Measurements from ENCODE around the gene DUOX1. TPM values are rescaled to one million over a fixed set of nuclear protein-coding genes. Genes with fewer than 3 reads are reported as not detected.

The DUOX1 gene
- total RNA-seq, 1 experiment from 2014 or later: not detected

- no peak for DNase-seq (ENCODE audit: low spot score)
- in situ Hi-C loops (cut with HindIII; ENCODE audit: low sequenced_read_pairs): no loop called here
Measured at GRCh38 chr15:45161666-45162065, 31.9 kb downstream of the DUOX1 start.

- in situ Hi-C loops (cut with HindIII; ENCODE audit: low sequenced_read_pairs): no loop called here
- DNase-seq (ENCODE audit: low spot score): peak; percentile 91
Measured at GRCh38 chr15:45162771-45163507, 33.1 kb downstream of the DUOX1 start.

- in situ Hi-C loops (cut with HindIII; ENCODE audit: low sequenced_read_pairs): no loop called here
- DNase-seq (ENCODE audit: low spot score): no peak
Measured at GRCh38 chr15:45163508-45163856, 33.7 kb downstream of the DUOX1 start.

GRCh38 chr15:45164914-45165313, 35.1 kb downstream of the DUOX1 start:
- in situ Hi-C loops (cut with HindIII; ENCODE audit: low sequenced_read_pairs): no loop called here
- no peak for DNase-seq (ENCODE audit: low spot score)

GRCh38 chr15:45165536-45165935, 35.7 kb downstream of the DUOX1 start:
- in situ Hi-C loops (cut with HindIII; ENCODE audit: low sequenced_read_pairs): no loop called here
- DNase-seq (ENCODE audit: low spot score): peak; percentile 29

- in situ Hi-C loops (cut with HindIII; ENCODE audit: low sequenced_read_pairs): no loop called here
- DNase-seq (ENCODE audit: low spot score): peak; percentile 70
Measured at GRCh38 chr15:45166834-45167630, 37.2 kb downstream of the DUOX1 start.

GRCh38 chr15:45167631-45168205, 37.9 kb downstream of the DUOX1 start:
- peak; percentile 33 for DNase-seq (ENCODE audit: low spot score)
- in situ Hi-C loops (cut with HindIII; ENCODE audit: low sequenced_read_pairs): no loop called here

GRCh38 chr15:45168286-45168685, 38.5 kb downstream of the DUOX1 start:
- in situ Hi-C loops (cut with HindIII; ENCODE audit: low sequenced_read_pairs): no loop called here
- DNase-seq (ENCODE audit: low spot score): no peak

- in situ Hi-C loops (cut with HindIII; ENCODE audit: low sequenced_read_pairs): no loop called here
- DNase-seq (ENCODE audit: low spot score): no peak
Measured at GRCh38 chr15:45168751-45169551, 39.2 kb downstream of the DUOX1 start.

- in situ Hi-C loops (cut with HindIII; ENCODE audit: low sequenced_read_pairs): no loop called here
- DNase-seq (ENCODE audit: low spot score): peak; percentile 31
Measured at GRCh38 chr15:45169608-45170480, 40.0 kb downstream of the DUOX1 start.

- in situ Hi-C loops (cut with HindIII; ENCODE audit: low sequenced_read_pairs): no loop called here
- DNase-seq (ENCODE audit: low spot score): no peak
Measured at GRCh38 chr15:45171912-45172311, 42.1 kb downstream of the DUOX1 start.

- DNase-seq (ENCODE audit: low spot score): no peak
- in situ Hi-C loops (cut with HindIII; ENCODE audit: low sequenced_read_pairs): no loop called here
Measured at GRCh38 chr15:45174069-45174468, 44.3 kb downstream of the DUOX1 start.

GRCh38 chr15:45174577-45174976, 44.8 kb downstream of the DUOX1 start:
- in situ Hi-C loops (cut with HindIII; ENCODE audit: low sequenced_read_pairs): no loop called here
- DNase-seq (ENCODE audit: low spot score): no peak

GRCh38 chr15:45177285-45177684, 47.5 kb downstream of the DUOX1 start:
- in situ Hi-C loops (cut with HindIII; ENCODE audit: low sequenced_read_pairs): no loop called here
- DNase-seq (ENCODE audit: low spot score): no peak

- peak; percentile 59 for DNase-seq (ENCODE audit: low spot score)
- in situ Hi-C loops (cut with HindIII; ENCODE audit: low sequenced_read_pairs): no loop called here
Measured at GRCh38 chr15:45179221-45179985, 49.6 kb downstream of the DUOX1 start.

- in situ Hi-C loops (cut with HindIII; ENCODE audit: low sequenced_read_pairs): no loop called here
- DNase-seq (ENCODE audit: low spot score): no peak
Measured at GRCh38 chr15:45180201-45180600, 50.4 kb downstream of the DUOX1 start.

GRCh38 chr15:45180648-45181436, 51.0 kb downstream of the DUOX1 start:
- in situ Hi-C loops (cut with HindIII; ENCODE audit: low sequenced_read_pairs): no loop called here
- no peak for DNase-seq (ENCODE audit: low spot score)

Data from G401 (cell line).